H9 (cell line): ENCODE data around the gene CYSLTR1. TPM values are rescaled to one million over a fixed set of nuclear protein-coding genes. Genes with fewer than 3 reads are reported as not detected.

Source experiments
- DNase-seq: peaks from one replicate; pipeline ENCODE4 v3.0.0-alpha.2; 2017
- H2AFZ ChIP-seq: one replicate; pipeline ENCODE4 v1.6.1; 2013; ENCODE audit warnings: mild to moderate bottlenecking, low read length, control low read depth, moderate library complexity
- H2AK5ac ChIP-seq: 2 replicates; pipeline ENCODE4 v1.6.1; 2013; ENCODE audit warnings: low read length, control low read depth, mixed read lengths; ENCODE audit not compliant: insufficient read length
- H2BK120ac ChIP-seq: one replicate; pipeline ENCODE4 v1.6.1; 2013; ENCODE audit warnings: low read depth, mild to moderate bottlenecking, low read length, control low read depth, inconsistent platforms; ENCODE audit not compliant: poor library complexity, severe bottlenecking
- H2BK12ac ChIP-seq: 2 replicates; pipeline ENCODE4 v1.6.1; 2013; ENCODE audit warnings: low read length, control low read depth, mixed read lengths, low read depth; ENCODE audit not compliant: insufficient read length
- H2BK15ac ChIP-seq: 2 replicates; pipeline ENCODE4 v1.6.1; 2013; ENCODE audit warnings: low read depth, low read length, control low read depth
- H2BK20ac ChIP-seq: one replicate; pipeline ENCODE4 v1.6.1; 2013; ENCODE audit warnings: low read depth, mild to moderate bottlenecking, low read length, control low read depth, inconsistent platforms; ENCODE audit not compliant: poor library complexity, severe bottlenecking
- H2BK5ac ChIP-seq: 2 replicates; pipeline ENCODE4 v1.6.1; 2013; ENCODE audit warnings: low read length, control low read depth, mixed read lengths; ENCODE audit not compliant: insufficient read length
- H3K14ac ChIP-seq: 2 replicates; pipeline ENCODE4 v1.6.1; 2013; ENCODE audit warnings: low read length, control low read depth; ENCODE audit not compliant: insufficient read depth
- H3K18ac ChIP-seq: 2 replicates; pipeline ENCODE4 v1.6.1; 2013; ENCODE audit warnings: low read depth, mild to moderate bottlenecking, mixed read lengths, low read length, control low read depth; ENCODE audit not compliant: insufficient read length
- H3K23ac ChIP-seq: 2 replicates; pipeline ENCODE4 v1.6.1; 2013; ENCODE audit warnings: low read length, control low read depth, mixed read lengths, low read depth; ENCODE audit not compliant: insufficient read length
- H3K23me2 ChIP-seq: 2 replicates; pipeline ENCODE4 v1.6.1; 2013; ENCODE audit warnings: low read depth, mild to moderate bottlenecking, mixed read lengths, low read length, control low read depth; ENCODE audit not compliant: insufficient read length, poor library complexity, severe bottlenecking
- H3K27ac ChIP-seq: 2 replicates; pipeline ENCODE4 v1.5.1; 2013; ENCODE audit warnings: low read length, control low read depth, mixed read lengths, low read depth; ENCODE audit not compliant: insufficient read length
- H3K27me3 ChIP-seq: 2 replicates; pipeline ENCODE4 v1.6.1; 2013; ENCODE audit warnings: low read length, control low read depth, inconsistent platforms; ENCODE audit not compliant: insufficient read depth
- H3K4ac ChIP-seq: 2 replicates; pipeline ENCODE4 v1.6.1; 2013; ENCODE audit warnings: low read depth, mild to moderate bottlenecking, control low read depth, inconsistent platforms, low read length, moderate library complexity
- H3K4me1 ChIP-seq: 2 replicates; pipeline ENCODE4 v1.6.1; 2013; ENCODE audit warnings: low read length, control low read depth, inconsistent platforms; ENCODE audit not compliant: insufficient read depth
- H3K4me2 ChIP-seq: 2 replicates; pipeline ENCODE4 v1.6.1; 2013; ENCODE audit warnings: low read length, control low read depth, mixed read lengths; ENCODE audit not compliant: insufficient read length, insufficient read depth
- H3K56ac ChIP-seq: 2 replicates; pipeline ENCODE4 v1.6.1; 2013; ENCODE audit warnings: low read depth, mild to moderate bottlenecking, mixed read lengths, low read length, control low read depth; ENCODE audit not compliant: insufficient read length
- H3K79me1 ChIP-seq: 2 replicates; pipeline ENCODE4 v1.6.1; 2013; ENCODE audit warnings: low read depth, mild to moderate bottlenecking, moderate library complexity, low read length, control low read depth, inconsistent platforms; ENCODE audit not compliant: insufficient read depth, poor library complexity, severe bottlenecking
- H3K79me2 ChIP-seq: 2 replicates; pipeline ENCODE4 v1.6.1; 2013; ENCODE audit warnings: low read length, control low read depth, inconsistent platforms; ENCODE audit not compliant: insufficient read depth
- H3K9ac ChIP-seq: 2 replicates; pipeline ENCODE4 v1.6.1; 2013; ENCODE audit warnings: low read length, control low read depth, mixed read lengths; ENCODE audit not compliant: insufficient read length; ENCODE audit errors: extremely low read depth
- H3K9me3 ChIP-seq: one replicate; pipeline ENCODE4 v1.6.1; 2013; ENCODE audit warnings: low read depth, low read length, inconsistent platforms; ENCODE audit not compliant: control insufficient read depth
- H3T11ph ChIP-seq: one replicate; pipeline ENCODE4 v1.6.1; 2013; ENCODE audit warnings: mild to moderate bottlenecking, low read length, control low read depth, inconsistent platforms
- H4K20me1 ChIP-seq: one replicate; pipeline ENCODE4 v1.6.1; 2013; ENCODE audit not compliant: control insufficient read depth, insufficient read length, insufficient read depth
- H4K5ac ChIP-seq: 2 replicates; pipeline ENCODE4 v1.6.1; 2013; ENCODE audit warnings: low read depth, mild to moderate bottlenecking, mixed read lengths, low read length, control low read depth; ENCODE audit not compliant: insufficient read length
- H4K8ac ChIP-seq: replicated peaks from 2 replicates; pipeline ENCODE4 v1.6.1; 2013; ENCODE audit warnings: low read length, control low read depth, mixed read lengths, low read depth; ENCODE audit not compliant: insufficient read length
- H4K91ac ChIP-seq: 2 replicates; pipeline ENCODE4 v1.6.1; 2013; ENCODE audit warnings: low read depth, mild to moderate bottlenecking, moderate library complexity, mixed read lengths, low read length, control low read depth; ENCODE audit not compliant: insufficient read length
- H3K27ac Mint-ChIP-seq, 3 experiments: 2 replicates in 2 of 3; 3 replicates in 1 of 3; pipeline ENCODE4 v1.8.0; 2020 to 2021; ENCODE audit warnings: mixed read lengths in 3 of 3, mild to moderate bottlenecking in 1 of 3, moderate library complexity in 1 of 3
- H3K27me3 Mint-ChIP-seq: 2 replicates; pipeline ENCODE4 v1.8.0; 2021; ENCODE audit warnings: low read depth, mild to moderate bottlenecking, moderate library complexity, mixed read lengths
- H3K36me3 Mint-ChIP-seq, 3 experiments: 2 replicates in 2 of 3; 3 replicates in 1 of 3; pipeline ENCODE4 v1.8.0; 2020 to 2021; ENCODE audit warnings: low read depth in 3 of 3, mixed read lengths in 3 of 3; ENCODE audit not compliant: insufficient read depth in 1 of 3
- H3K4me1 Mint-ChIP-seq, 2 experiments: 2 replicates each; pipeline ENCODE4 v1.8.0; 2020; ENCODE audit warnings: mixed read lengths in 2 of 2
- H3K4me3 Mint-ChIP-seq, 2 experiments: 2 replicates in 1 of 2; 3 replicates in 1 of 2; pipeline ENCODE4 v1.8.0; 2020 to 2021; ENCODE audit warnings: mild to moderate bottlenecking in 2 of 2, mixed read lengths in 2 of 2, moderate library complexity in 1 of 2
- H3K9me3 Mint-ChIP-seq, 2 experiments: 2 replicates in 1 of 2; 3 replicates in 1 of 2; pipeline ENCODE4 v1.8.0; 2020; ENCODE audit warnings: mild to moderate bottlenecking in 2 of 2, mixed read lengths in 2 of 2, moderate library complexity in 1 of 2
- CTCF ChIP-seq: fragments of 200-600 bp; sonication (generic); conservative IDR thresholded peaks from 3 replicates; pipeline ENCODE4 v1.8.0; 2021; ENCODE audit warnings: antibody characterized with exemption, mild to moderate bottlenecking
- WGBS: extraction: QIAGEN DNeasy Blood & Tissue Kit; methylation state at CpG from one replicate; pipeline ENCODE4 v1.1.7; 2013; ENCODE audit warnings: missing lambda C conversion rate, low lambda C conversion rate, mixed read lengths; ENCODE audit not compliant: insufficient read length; ENCODE audit errors: extremely low coverage; 5-methylcytosine and 5-hydroxymethylcytosine counted together
- total RNA-seq: library from RNA; stranded (reverse); gene quantifications from 2 replicates; pipeline ENCODE4 v1.2.1, GENCODE V29; 2021

Gene CYSLTR1
- total RNA-seq, 1 experiment from 2014 or later: not detected

- no peak overlapping the region for H3K27ac ChIP-seq
- peaks cover 25% of the 10 kb centered on the region for H3K9me3 ChIP-seq
- WGBS: no CpG with 5 or more reads among the region's 3 CpGs
- no peak overlapping the region for H4K91ac ChIP-seq
- H2AK5ac ChIP-seq: no peak overlapping the region
- H3K9ac ChIP-seq: no peak overlapping the region
- H3K23ac ChIP-seq: no peak overlapping the region
- H3K4me2 ChIP-seq: no peak overlapping the region
- no peak for DNase-seq
- H3K18ac ChIP-seq: no peak overlapping the region
- peaks cover 0 to 2% (median 0%) of the 10 kb centered on the region in 3 experiments; a peak in 3 of 7 replicates for H3K36me3 Mint-ChIP-seq
- H3K79me2 ChIP-seq: no peaks in the 10 kb centered on the region
- no peaks in the 10 kb centered on the region for H3K27me3 ChIP-seq
- H2BK12ac ChIP-seq: no peak overlapping the region
- no peak overlapping the region for H3K4me3 Mint-ChIP-seq
- no peak overlapping the region for H3K14ac ChIP-seq
- no peak overlapping the region for H3K56ac ChIP-seq
- H2AFZ ChIP-seq: no peak overlapping the region
- H3K27me3 Mint-ChIP-seq: 0 out of 2 replicates have a peak, but pooled peaks cover 1% of the 10 kb centered on the region
- H2BK5ac ChIP-seq: no peak overlapping the region
- no peak overlapping the region for H4K5ac ChIP-seq
- H3K27ac Mint-ChIP-seq: no peak overlapping the region
- H3K9me3 Mint-ChIP-seq: peaks cover 77 to 84% of the 10 kb centered on the region in 2 experiments
- H2BK20ac ChIP-seq: no peak overlapping the region
- no peaks in the 10 kb centered on the region for H4K20me1 ChIP-seq
- peaks cover 0 to 2% of the 10 kb centered on the region in 2 experiments; a peak in 1 of 4 replicates for H3K4me1 Mint-ChIP-seq
- H4K8ac ChIP-seq: no peak overlapping the region
- H3K4ac ChIP-seq: no peak overlapping the region
- H2BK15ac ChIP-seq: no peak overlapping the region
- H3K4me1 ChIP-seq: no peaks in the 10 kb centered on the region
- H3K79me1 ChIP-seq: no peaks in the 10 kb centered on the region
- H2BK120ac ChIP-seq: no peak overlapping the region
- no peaks in the 10 kb centered on the region for H3K23me2 ChIP-seq
- H3T11ph ChIP-seq: no peak overlapping the region
- TF ChIP-seq CTCF: no peak
These were observed 13.9 kb downstream of the CYSLTR1 start for GRCh38 chrX:78313526-78313925.
